Activated CD4-positive, alpha-beta T cell treated with anti-CD3 and anti-CD28 coated beads, Interleukin-2, Interleukin-6, amounts not matched to agents 100 ng/mL and 50 ng/mL, durations not matched to agents 16 hours and 8 hours (primary cell): ENCODE results near the gene TMEM89.

Source experiments
- DNase-seq: peaks from one replicate; pipeline ENCODE4 v3.0.0-alpha.2; 2020

The TMEM89 gene

DNA sequence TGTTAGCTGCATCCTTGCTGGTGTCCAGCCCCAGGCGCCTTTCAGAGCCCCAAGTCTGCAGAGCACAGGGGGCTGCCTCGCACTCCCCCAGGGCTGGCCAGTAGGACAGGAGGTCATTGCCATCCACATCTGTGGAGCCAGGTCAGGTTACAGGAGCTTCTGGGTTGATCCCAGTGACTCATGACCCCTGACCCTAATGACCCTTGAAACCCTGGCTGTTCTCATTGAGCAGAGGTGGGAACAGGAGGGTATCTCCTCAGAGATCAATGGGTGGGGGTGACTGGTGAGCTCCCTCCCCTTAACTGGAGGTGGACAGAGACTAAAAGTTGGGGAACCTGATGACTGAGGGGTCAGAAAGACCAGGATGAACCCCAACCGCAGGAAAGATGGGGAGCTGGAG lies 19.8 kb upstream of the TMEM89 start:
- DNase-seq = no peak

DNA sequence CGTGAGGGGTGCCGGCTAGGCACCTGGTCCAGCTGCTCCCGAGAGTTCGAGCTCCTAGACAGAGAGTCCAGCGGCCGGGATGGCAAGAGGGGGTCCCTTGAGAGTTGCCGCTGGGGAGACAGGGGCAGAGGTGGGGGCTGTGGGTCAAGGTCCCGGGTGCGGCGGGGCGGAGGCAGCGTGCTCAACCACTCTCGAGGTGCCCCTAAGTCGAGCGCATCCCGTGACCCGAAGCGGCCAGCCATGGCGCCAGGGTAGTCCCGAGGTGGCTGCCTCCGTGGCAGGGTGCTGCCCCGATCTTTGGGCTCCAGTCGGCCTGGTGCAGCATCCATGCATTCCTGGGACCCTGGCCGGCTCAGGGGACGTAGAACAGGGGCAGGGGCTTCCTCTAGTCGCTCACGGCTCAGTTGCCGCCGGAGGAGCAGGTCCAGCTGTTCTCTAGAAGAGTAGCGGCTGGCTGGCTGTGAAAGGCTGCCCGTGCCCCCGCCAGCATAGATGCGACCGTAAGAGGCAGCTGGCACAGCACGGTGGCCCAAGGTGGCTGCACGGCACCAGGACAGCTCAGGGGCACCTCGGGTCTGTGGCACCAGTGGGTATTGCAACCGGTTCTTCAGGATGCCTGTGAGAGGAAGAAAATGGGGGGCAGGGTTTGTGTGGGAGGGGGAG lies 18.5 kb upstream of the TMEM89 start:
- no peak for DNase-seq

DNA sequence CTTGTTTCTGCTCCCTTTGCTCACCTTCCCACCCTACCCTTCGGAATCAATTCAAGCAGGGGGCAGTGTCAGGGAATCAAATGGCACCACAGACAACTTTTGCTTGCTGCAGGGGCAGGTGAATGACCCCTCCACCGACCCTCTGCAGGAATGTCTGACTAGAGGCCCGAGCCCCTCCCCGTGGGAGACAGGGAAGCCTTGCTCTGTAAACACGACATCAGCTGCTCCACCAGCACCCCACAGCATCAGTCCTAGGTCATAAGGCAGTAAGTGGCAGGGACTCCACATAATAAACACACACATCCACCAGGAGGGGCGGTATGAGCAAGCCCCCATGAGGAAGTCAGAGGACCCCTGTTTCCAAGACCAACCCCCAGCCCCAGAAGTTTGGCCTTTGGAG lies 15.7 kb upstream of the TMEM89 start:
- no peak for DNase-seq

DNA sequence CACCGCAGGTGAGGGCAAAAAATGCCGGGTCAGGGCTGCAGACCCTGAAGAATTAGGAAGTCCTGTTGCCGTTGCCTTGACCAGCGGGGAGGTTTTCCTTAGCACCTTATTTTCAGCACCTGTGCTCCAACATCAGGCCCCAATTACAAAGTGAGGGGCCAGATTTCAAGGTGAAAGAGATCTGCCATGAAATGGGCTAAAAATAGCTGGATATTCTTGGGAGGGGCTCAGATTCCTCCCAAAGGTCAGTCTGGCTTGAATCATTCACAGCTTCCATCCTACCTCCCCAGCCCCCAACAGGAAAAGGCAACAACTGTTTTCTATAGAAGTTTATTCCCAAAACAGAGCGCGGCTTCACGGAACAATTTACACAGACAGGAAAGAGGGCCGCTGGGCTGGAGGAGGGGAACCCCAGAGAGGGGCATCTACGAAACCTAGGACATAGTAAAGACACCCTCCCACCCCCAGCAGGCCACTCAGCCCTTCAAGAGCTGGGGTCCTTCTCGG lies 14.6 kb upstream of the TMEM89 start:
- no peak for DNase-seq

DNA sequence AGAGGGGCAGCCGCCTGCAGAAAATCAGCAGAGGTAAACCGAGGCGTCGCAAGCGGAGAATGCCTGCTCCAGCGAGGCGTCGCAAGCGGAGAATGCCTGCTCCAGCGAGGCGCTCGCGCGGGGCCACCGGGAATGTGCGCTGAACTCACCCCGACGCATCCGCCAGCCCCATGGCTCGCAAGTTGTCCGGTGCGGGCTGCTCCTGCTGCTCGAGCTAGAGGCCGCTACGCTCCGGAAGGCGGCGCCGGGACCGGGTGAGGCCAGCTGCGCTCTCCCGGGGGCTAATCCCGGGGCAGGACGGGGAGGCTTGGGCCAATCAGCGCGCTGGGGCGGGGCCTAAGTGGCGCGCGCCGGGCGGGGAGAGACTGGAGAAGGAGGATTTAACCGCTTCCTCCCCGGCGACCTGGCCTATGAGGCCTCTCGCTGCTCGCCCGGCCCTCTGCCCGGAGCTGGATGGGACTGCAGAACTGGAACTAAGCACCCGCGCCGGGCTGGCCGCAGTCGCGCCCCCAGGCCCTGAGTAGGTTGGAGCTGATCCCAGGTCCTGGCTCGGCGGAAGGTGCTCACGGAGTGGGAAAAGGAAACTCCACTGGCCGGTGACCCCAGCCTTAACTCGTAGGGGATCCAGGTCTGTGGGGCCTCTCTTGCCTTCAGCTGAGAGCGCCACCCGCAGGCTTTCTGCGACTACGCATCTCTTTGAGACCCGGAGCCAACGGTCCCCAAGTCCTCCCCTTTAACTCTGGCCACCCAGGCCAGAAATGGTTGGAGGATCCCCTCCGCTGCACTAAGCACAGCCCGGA lies 13.9 kb upstream of the TMEM89 start, which contains the start of gene SLC26A6:
SLC26A6 (minus strand) TSS at position 240 of the 800 bp plus-strand sequence; CDS start at position 172, 68 bp downstream.
- DNase-seq = peak; percentile 98

DNA sequence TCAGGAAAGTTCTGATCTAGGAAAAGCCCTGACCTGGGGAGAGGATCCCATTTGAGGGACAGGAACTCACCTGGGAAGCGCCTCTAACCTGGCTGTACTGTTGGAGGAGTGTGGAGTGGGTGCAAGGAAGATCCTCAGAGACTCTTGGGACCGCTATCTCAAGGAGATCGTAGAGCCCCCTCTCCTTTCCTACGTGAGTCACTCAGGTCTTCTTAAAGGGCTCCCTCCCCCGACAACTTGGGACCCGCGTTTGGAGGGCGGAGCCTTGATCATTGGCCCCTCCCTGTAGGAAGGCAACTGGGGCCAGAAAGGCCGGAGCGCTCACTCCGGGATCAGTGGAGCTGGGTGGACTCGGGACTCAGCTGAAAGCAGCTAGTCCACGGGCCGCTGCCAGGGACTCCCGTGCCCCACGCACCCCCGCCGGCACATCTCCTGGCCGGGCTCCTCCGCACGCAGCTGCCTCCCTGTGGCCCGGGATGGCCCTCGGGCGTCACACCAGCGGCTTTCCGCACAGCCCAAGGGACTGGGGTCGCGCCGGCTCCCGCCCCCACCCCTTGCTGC lies 13.2 kb upstream of the TMEM89 start:
- peak; percentile 65 for DNase-seq

DNA sequence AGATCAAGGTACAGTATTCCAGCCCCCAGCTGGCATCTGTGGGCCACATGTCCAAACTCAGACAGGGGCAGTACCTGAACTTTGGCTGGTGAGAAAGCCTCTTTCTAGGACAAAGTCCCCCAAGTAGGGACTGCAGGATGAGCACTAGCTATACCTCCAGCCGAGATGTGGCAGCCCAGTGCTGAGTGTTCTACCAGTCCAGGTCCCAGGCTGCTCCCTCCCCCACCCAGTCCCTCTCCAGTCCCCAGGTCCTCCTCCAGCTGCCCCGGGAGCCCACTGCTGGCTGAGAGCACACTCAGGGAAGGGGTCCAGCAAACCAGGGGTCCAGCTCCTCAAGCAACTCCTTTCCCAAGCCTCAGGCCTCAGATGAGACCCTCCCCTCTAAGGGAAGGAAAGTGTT lies 12.2 kb upstream of the TMEM89 start:
- DNase-seq = no peak

DNA sequence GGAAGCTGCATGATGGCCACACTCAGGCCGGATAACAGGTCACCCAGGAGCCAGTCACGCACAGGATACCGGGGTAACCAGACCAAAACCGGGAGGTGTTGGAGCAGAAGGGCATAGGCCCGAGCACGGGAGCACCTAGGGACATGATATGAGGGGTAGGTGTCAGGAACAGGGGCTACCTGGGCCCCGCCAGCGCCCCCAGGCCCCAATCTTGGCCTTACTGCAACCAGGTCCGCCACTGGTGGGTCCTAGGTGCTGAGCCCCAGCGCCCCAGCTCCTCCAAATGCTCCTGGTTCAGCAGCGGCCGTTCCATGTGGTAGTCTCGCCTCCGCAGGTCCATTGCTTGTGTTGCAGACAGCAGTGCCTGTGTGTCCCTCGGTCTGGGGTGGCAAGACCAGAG lies 11.7 kb upstream of the TMEM89 start:
- DNase-seq = no peak

DNA sequence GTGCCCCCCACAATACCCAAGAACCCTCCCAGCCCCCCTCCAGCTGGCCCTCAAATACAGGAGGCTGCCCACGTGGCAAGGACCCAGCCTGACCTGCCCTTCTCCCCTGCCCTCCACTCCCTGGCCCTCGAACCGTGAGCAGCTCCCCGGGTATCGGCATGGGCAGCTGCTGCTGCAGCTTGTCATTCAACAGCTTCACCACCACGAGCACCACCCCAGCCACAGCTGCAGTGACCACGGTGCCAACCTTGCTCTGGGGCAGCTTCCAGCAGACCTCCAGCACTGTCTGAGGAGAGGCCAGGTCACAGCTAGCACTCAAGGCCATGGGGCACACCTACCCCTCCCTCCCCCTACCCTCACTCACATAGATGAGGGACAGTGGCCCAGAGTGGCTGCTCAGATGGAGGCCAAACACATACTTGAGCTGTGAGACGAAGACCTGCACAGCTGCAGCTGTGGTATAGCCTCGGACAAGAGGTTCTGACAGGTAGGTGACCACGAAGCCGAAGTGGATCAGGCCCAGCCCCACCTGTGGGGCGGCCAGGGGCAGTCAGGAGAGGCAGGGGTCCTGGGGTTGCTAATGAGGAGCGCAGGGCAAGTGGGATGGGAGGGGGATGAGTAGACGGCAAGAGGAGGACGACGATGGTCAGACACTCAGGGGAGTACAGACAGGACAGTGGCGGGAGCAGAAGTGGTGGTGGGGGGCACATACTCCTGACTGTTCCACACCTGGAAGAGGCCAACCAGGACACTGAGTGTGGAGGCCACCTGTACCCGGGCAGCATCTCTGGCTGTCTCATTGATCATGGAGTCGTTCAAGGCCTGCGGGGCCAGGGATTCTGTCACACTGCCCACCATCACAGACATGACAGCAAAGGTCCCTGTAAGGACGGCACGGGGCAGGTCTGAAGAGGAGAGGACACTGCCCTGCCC lies 10.2 kb upstream of the TMEM89 start:
- DNase-seq = no peak

DNA sequence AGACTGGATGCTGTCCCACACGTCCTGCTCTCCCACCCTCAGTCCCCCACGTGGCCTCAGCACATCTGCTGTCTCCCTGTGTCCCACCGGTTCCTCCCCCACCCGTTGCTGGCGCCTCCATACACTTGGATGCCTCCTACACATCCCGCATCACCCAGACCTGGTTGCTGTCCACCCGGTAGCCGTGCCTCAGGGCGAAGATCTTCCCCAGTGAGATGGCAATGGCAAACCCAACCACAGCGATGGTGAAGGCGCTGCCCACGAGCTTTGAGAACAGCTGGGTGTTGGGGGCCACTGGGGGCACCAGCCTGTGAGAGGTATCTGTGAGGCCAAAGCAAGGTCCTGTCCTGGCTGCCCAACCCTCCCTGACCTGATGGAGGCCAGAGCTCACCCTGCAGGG lies 9.3 kb upstream of the TMEM89 start:
- no peak for DNase-seq

DNA sequence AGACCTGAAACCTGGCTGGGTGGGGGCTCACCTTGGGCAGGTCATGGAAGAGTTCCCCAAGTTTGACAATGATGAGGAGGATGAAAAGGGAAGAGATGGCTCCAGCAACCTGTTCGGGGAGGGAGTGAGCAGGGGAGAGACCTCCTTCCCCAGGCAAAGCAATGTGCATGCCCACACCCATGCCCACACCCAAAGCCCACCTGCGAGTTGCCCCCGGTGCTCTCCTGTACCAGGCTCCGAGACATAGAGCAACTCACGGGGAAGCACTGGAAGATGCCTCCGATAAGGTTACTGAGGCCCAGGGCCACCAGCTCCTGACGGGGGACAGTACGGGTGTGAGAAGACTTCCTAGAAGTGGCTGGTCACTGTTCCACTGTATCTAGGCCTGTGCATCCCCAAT lies 8.8 kb upstream of the TMEM89 start:
- DNase-seq = no peak

DNA sequence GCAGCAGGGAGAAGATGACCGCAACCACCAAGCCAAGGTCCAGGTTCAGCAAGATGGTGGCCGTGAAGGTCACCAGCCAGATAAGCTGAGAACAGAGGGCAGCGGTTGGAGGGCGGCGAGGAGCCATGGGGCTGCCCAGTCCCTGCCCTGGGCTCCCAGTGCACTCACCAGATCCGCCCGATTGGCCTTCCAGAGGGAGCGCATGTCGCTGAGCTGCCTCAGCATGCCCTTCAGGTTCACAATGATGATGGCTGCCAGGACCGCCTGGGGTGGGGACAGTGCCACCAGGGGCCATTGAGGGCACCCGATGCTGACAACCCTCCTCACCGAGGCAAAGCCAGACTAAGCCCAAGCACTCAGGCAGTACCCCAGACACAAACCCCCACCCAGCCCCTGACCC lies 8.3 kb upstream of the TMEM89 start:
- no peak for DNase-seq

DNA sequence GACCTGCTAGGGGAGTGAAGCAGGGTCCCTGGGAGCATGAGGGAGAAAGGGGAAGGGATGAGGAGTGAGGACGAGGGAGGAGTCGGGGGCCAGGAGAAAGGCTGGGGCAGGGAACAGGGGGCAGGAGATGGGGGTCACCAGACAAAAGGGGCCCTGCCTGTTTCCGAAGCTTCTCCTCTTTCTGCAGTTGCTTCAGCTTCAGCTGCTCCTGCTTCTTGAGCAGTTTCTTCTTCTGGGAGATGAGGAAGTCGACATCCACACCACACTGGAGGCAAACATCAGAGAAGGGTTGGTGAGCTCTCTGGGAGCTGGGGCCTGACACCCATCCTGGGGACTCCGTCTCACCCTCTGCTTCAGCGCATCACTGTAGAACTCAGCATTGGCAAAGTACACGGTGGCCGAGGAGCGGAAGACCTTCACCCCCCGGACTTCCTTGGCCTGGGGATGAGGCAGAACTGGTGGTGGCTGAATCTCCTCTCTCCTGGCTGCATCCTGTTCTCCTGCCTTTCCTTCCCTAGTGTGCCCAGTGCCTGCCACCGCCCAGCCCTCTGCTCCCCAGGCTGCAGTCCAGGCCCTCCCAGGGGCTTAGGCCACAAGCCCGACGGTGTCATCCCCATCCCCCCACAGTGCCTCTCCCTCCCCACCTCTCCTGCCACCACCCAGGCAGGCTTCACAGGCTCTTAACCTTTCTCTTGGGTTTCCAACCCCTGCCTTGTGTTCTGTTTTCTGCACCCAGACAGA lies 6.9 kb upstream of the TMEM89 start:
- DNase-seq = no peak

DNA sequence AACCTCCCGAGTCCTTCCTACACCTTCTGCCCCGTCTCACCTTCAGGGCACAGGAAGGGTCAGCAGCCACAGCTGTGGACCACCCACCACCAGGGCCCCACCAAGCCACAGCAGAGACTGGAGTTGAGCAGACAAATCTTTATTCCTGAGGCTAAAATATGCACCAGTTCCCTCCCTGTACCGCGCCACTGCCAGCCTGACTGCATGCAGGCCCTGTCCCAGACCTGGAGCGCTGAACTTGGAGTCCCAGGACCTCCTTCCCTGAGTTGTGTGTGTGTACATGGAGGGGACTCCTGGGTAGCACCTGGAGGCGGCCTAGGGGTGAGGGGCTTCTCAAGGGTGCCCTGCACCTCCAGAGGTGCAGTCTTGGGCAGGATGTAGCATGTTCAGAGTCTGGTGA lies 4.0 kb upstream of the TMEM89 start:
- DNase-seq = no peak

DNA sequence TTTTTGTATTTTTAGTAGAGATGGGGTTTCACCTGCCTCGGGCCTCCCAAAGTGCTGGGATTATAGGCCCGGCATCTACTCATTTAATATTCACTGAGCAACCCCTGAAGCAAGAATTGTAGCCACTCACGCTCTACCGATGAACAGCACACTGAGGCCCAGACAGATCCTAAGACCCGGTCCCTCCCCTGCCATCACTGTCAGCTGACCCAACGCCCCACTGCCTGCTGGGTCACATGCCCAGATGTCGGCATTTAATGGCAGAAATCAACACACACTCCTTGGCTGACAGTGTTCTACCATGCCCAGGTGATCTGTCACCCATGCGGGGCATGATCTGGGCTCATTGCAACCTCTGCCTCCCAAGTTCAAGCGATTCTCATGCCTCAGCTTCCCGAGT lies 3.2 kb upstream of the TMEM89 start:
- DNase-seq = no peak

DNA sequence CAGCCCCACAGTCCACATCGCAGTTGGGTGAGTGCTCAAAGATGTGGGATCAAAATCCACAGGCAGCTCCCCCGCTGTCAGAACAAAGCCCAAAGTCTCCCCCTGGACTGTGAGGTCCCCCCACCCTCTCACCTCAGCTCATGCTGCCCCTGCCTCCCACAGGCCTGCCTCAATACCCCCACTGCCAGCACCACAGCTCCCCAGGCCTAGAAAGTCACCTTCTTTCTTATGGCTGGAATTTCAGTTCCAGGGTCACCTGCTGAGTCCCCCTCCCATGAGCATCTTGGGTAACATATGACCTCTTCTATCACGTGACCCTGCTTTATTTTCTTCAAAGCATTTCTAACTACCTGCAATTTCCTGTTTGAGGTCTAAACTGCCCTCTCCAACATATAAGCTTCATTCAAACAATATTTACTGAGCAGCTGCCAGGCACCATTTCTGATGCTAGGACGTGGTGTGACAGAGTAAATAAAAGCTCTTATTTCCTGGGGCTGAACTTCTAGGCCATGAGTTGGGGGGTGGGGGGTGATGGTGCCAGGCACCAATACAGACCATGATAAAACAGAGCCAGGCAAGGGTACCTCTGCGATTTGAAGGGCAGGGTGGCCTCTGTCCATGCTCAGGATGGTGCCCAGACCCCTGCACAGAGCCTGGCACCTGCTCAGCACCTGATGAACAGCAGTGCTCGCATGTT lies 2.4 kb upstream of the TMEM89 start:
- no peak for DNase-seq

DNA sequence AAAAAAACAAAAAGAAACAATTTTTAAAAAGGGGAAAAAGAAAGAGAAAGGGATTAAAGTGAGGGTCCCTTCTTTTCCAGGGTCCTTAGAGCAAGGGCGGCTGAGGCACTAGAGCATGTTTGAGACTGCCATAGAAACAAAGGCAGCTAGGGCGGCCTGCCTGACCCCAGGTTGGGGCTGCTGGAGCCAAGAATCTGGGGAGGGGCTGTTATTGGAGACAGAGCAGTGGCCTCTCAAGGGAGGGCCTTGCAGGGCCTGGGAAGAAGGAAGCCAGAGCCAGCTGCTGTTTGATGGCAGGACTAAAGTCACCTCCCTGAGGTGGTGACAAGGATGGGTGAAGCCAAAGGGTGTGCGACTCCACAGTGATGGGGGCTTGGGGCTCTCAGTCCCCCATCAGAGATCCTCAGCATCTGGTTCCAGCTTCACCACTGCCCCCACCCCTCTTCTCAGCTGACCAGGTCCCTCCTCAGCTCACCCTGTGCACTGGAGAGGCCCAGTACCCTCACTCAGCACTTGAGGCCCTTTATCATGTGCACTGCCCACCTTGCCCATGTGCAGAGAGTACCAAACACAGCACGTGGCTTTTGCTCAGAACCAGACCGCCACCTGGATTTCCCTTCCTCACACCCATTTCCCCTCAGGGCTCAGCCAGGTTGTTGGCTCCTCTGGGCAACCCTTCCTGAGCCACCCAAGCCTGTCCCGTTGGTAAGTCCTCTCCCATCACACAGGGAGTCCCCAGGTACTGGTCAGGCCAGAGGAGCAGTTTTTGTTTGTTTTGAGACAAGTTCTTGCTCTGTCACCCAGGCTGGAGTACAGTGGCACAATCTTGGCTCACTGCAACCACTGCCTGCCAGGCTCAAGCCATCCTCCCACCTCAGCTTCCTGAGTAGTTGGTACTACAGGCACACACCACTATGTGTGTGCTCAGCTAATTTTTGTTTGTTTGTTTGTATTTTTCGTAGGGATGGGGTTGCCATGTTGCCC lies 1.7 kb downstream of the TMEM89 start:
- no peak for DNase-seq

DNA sequence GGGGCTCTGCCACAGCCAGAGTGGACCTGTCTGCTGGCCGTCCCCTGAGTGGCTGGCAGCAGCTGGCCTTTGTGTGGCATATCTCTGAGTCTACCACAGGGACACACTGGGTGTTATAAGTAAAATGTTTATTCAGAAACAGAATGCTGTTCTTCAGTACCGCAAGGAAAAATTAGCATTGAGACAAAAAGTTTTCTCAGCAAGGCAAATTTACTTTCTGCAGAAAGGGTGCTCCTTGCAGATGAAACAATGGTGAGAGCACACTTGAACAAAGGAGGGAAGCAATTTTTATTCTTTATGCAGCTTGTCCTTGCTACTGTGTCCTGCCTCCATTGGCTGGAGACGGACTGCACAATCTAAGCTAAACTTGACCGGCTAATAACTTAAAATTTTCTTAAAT lies 4.0 kb downstream of the TMEM89 start:
- no peak for DNase-seq

DNA sequence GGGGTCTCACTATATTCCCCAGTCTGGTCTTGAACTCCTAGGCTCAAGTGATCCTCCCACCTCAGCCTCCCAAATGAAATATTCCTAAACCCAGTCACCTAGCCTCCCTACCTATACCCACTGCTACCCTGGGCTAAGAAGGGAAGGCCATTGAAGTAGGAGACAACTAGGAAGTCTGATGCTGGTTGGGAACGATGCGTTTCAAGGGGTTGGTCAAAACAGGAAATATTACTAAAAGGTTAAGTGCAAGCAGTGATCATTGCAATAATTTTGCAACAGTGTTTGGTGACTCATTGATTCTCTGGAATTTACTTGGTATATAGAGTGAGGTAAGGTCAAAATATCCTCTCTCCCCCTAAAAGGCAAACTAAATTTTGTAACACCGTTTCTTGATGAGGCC lies 7.5 kb downstream of the TMEM89 start:
- peak; percentile 73 for DNase-seq

DNA sequence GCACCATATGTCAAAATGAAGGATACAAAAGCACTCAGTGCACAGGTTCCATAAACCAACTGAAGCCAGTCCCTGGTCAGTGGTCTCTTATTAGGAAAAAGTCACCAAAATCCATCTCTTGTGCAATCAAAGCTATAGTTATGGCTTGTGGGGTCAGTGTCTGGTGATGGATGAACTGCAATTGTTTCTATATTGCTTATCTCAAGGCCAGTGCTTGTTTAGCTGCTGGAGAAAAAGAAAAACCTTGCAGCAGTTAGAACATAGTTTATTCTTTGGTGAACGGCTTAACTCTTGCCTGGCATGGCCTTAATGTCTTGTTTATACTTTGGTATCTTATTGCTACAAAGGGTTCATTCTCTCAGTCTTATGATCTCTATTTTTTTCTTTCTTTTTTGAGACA lies 9.3 kb downstream of the TMEM89 start:
- no peak for DNase-seq
